Activated gamma-delta T cell treated with anti-CD3 and anti-CD28 coated beads, Interleukin-2, amount 50 U/mL, for 16 hours (primary cell): ENCODE results near the gene FOXC1.

Experiments used
- DNase-seq: peaks from one replicate; pipeline ENCODE4 v3.0.0-alpha.2; 2020; ENCODE audit warnings: low read depth

Gene FOXC1

GRCh38 chr6:1584996-1585668 is 24.6 kb upstream of the FOXC1 start:
- no peak for DNase-seq

GRCh38 chr6:1585669-1586049 is 24.1 kb upstream of the FOXC1 start:
- DNase-seq, result no peak

GRCh38 chr6:1586256-1586655 is 23.5 kb upstream of the FOXC1 start:
- no peak for DNase-seq

GRCh38 chr6:1586861-1587450 is 22.8 kb upstream of the FOXC1 start:
- DNase-seq, result no peak

GRCh38 chr6:1587546-1587945 is 22.2 kb upstream of the FOXC1 start:
- no peak for DNase-seq

GRCh38 chr6:1587977-1588376 is 21.7 kb upstream of the FOXC1 start:
- no peak for DNase-seq

- no peak for DNase-seq
Observed at GRCh38 chr6:1589208-1589607, 20.5 kb upstream of the FOXC1 start.

- DNase-seq, result no peak
Observed at GRCh38 chr6:1590580-1590979, 19.1 kb upstream of the FOXC1 start.

GRCh38 chr6:1591243-1591642 is 18.5 kb upstream of the FOXC1 start:
- no peak for DNase-seq

GRCh38 chr6:1591926-1592325 is 17.8 kb upstream of the FOXC1 start:
- no peak for DNase-seq

GRCh38 chr6:1592852-1593251 is 16.9 kb upstream of the FOXC1 start:
- no peak for DNase-seq

GRCh38 chr6:1593286-1593957 is 16.3 kb upstream of the FOXC1 start:
- no peak for DNase-seq

GRCh38 chr6:1593958-1594314 is 15.8 kb upstream of the FOXC1 start:
- DNase-seq, result no peak

- DNase-seq, result no peak
Observed at GRCh38 chr6:1594445-1595200, 15.1 kb upstream of the FOXC1 start.

GRCh38 chr6:1595271-1596087 is 14.2 kb upstream of the FOXC1 start:
- no peak for DNase-seq

- peak; percentile 37 for DNase-seq
Observed at GRCh38 chr6:1596088-1596852, 13.4 kb upstream of the FOXC1 start.

- DNase-seq, result no peak
Observed at GRCh38 chr6:1597121-1597744, 12.5 kb upstream of the FOXC1 start.

GRCh38 chr6:1597924-1598323 is 11.8 kb upstream of the FOXC1 start:
- no peak for DNase-seq

- DNase-seq, result no peak
Observed at GRCh38 chr6:1598433-1598832, 11.3 kb upstream of the FOXC1 start.

- DNase-seq, result no peak
Observed at GRCh38 chr6:1598886-1599285, 10.8 kb upstream of the FOXC1 start.

GRCh38 chr6:1599469-1599868 is 10.2 kb upstream of the FOXC1 start:
- DNase-seq, result no peak
